ENCODE measurements around the gene GRID1.
A peak's percentile ranks its signal among the peaks of the same experiment; 100 is the strongest.

GRID1 gene

GRCh38 chr10:85611746-85612377 lies 754.7 kb downstream of the GRID1 start:
- no peaks in the 10 kb centered on the region for H3K79me1 ChIP-seq (replicated peaks; ENCODE audit: low read length, poor library complexity, severe bottlenecking)
- no peak overlapping the region for H3K4ac ChIP-seq (ENCODE audit: low read depth in 1 of 2, low read length in 2 of 2)
- H2AK5ac ChIP-seq (ENCODE audit: low read length, severe bottlenecking), result no peak overlapping the region
- no peak overlapping the region for H3K27ac ChIP-seq (ENCODE audit: low read length, poor library complexity, severe bottlenecking)
- no peak overlapping the region for H4K8ac ChIP-seq (ENCODE audit: low read length)
- peak overlapping the region; percentile 35 to 59 for H3K18ac ChIP-seq (ENCODE audit: low read depth in 1 of 2, low read length in 2 of 2)
- no peak overlapping the region for H3K4me3 ChIP-seq (ENCODE audit: insufficient read depth in 1 of 2, low read depth in 1 of 2, low read length in 2 of 2)
- H3K4me1 ChIP-seq (ENCODE audit: control insufficient read depth, insufficient read depth, low read depth, low read length), result no peaks in the 10 kb centered on the region
- no peak overlapping the region for H2BK120ac ChIP-seq (ENCODE audit: low read depth, low read length)
- H2BK15ac ChIP-seq (ENCODE audit: low read depth, poor library complexity, severe bottlenecking), result no peak overlapping the region
- H3K23ac ChIP-seq (ENCODE audit: low read length in 2 of 2), result no peak overlapping the region
- peak overlapping the region in 1 of 2 experiments; percentile 58 for H2BK12ac ChIP-seq (ENCODE audit: low read length in 2 of 2)
- no peak for DNase-seq
- H3K36me3 ChIP-seq (ENCODE audit: control insufficient read depth in 1 of 2, insufficient read depth in 2 of 2, low read depth in 1 of 2, low read length in 2 of 2), result no peaks in the 10 kb centered on the region
- whole genome bisulfite sequencing, result 88% methylated on average over 7 of the region's 7 CpGs
- no peak overlapping the region for H3K4me2 ChIP-seq (ENCODE audit: low read length, poor library complexity, severe bottlenecking)
- H2BK5ac ChIP-seq (ENCODE audit: low read depth, low read length, poor library complexity, severe bottlenecking), result no peak overlapping the region
- peak overlapping the region; percentile 44 for H4K91ac ChIP-seq (ENCODE audit: low read length)
- H2AFZ ChIP-seq (ENCODE audit: low read depth, low read length), result no peak overlapping the region
- H3K9me3 ChIP-seq (ENCODE audit: control insufficient read depth, low read length), result peaks cover 7% of the 10 kb centered on the region
- H3K14ac ChIP-seq (ENCODE audit: low read length in 2 of 2), result peak overlapping the region in 1 of 2 experiments; percentile 53
- no peaks in the 10 kb centered on the region for H3K27me3 ChIP-seq (ENCODE audit: control insufficient read depth in 1 of 2, insufficient read depth in 1 of 2, low read length in 2 of 2)
- H3K9ac ChIP-seq (ENCODE audit: low read length), result no peak overlapping the region

GRCh38 chr10:85611093-85611740 lies 755.4 kb downstream of the GRID1 start:
- no peak overlapping the region for H4K8ac ChIP-seq (ENCODE audit: low read length)
- no peak overlapping the region for H3K27ac ChIP-seq (ENCODE audit: low read length, poor library complexity, severe bottlenecking)
- H3K9me3 ChIP-seq (ENCODE audit: control insufficient read depth, low read length), result peaks cover 7% of the 10 kb centered on the region
- no peak overlapping the region for H2BK120ac ChIP-seq (ENCODE audit: low read depth, low read length)
- H2BK5ac ChIP-seq (ENCODE audit: low read depth, low read length, poor library complexity, severe bottlenecking), result no peak overlapping the region
- H3K27me3 ChIP-seq (ENCODE audit: control insufficient read depth in 1 of 2, insufficient read depth in 1 of 2, low read length in 2 of 2), result no peaks in the 10 kb centered on the region
- WGBS, result 91% methylated on average over 5 of the region's 5 CpGs
- no peak overlapping the region for H2BK15ac ChIP-seq (ENCODE audit: low read depth, poor library complexity, severe bottlenecking)
- no peaks in the 10 kb centered on the region for H3K79me1 ChIP-seq (replicated peaks; ENCODE audit: low read length, poor library complexity, severe bottlenecking)
- H2AK5ac ChIP-seq (ENCODE audit: low read length, severe bottlenecking), result no peak overlapping the region
- no peak overlapping the region for H2AFZ ChIP-seq (ENCODE audit: low read depth, low read length)
- no peaks in the 10 kb centered on the region for H3K36me3 ChIP-seq (ENCODE audit: control insufficient read depth in 1 of 2, insufficient read depth in 2 of 2, low read depth in 1 of 2, low read length in 2 of 2)
- no peak overlapping the region for H2BK12ac ChIP-seq (ENCODE audit: low read length in 2 of 2)
- H3K23ac ChIP-seq (ENCODE audit: low read length in 2 of 2), result no peak overlapping the region
- H3K14ac ChIP-seq (ENCODE audit: low read length in 2 of 2), result no peak overlapping the region
- H3K4ac ChIP-seq (ENCODE audit: low read depth in 1 of 2, low read length in 2 of 2), result no peak overlapping the region
- H3K4me3 ChIP-seq (ENCODE audit: insufficient read depth in 1 of 2, low read depth in 1 of 2, low read length in 2 of 2), result no peak overlapping the region
- H3K18ac ChIP-seq (ENCODE audit: low read depth in 1 of 2, low read length in 2 of 2), result no peak overlapping the region
- DNase-seq, result no peak
- no peak overlapping the region for H4K91ac ChIP-seq (ENCODE audit: low read length)
- no peaks in the 10 kb centered on the region for H3K4me1 ChIP-seq (ENCODE audit: control insufficient read depth, insufficient read depth, low read depth, low read length)
- no peak overlapping the region for H3K9ac ChIP-seq (ENCODE audit: low read length)
- no peak overlapping the region for H3K4me2 ChIP-seq (ENCODE audit: low read length, poor library complexity, severe bottlenecking)

- Histone ChIP-seq H3K4me1 (ENCODE audit: control insufficient read depth, insufficient read depth, low read depth, low read length) (no peaks in the 10 kb centered on the region), H3K18ac (ENCODE audit: low read depth in 1 of 2, low read length in 2 of 2) (no peak overlapping the region), H2BK120ac (ENCODE audit: low read depth, low read length) (no peak overlapping the region), H3K9ac (ENCODE audit: low read length) (no peak overlapping the region), H3K4me2 (ENCODE audit: low read length, poor library complexity, severe bottlenecking) (no peak overlapping the region), H4K8ac (ENCODE audit: low read length) (no peak overlapping the region), H3K27me3 (ENCODE audit: control insufficient read depth in 1 of 2, insufficient read depth in 1 of 2, low read length in 2 of 2) (no peaks in the 10 kb centered on the region), H2BK15ac (ENCODE audit: low read depth, poor library complexity, severe bottlenecking) (no peak overlapping the region), H2AK5ac (ENCODE audit: low read length, severe bottlenecking) (no peak overlapping the region), H4K91ac (ENCODE audit: low read length) (no peak overlapping the region), H2BK5ac (ENCODE audit: low read depth, low read length, poor library complexity, severe bottlenecking) (no peak overlapping the region), H3K36me3 (ENCODE audit: control insufficient read depth in 1 of 2, insufficient read depth in 2 of 2, low read depth in 1 of 2, low read length in 2 of 2) (no peaks in the 10 kb centered on the region), H3K27ac (ENCODE audit: low read length, poor library complexity, severe bottlenecking) (no peak overlapping the region), H2BK12ac (ENCODE audit: low read length in 2 of 2) (no peak overlapping the region), H3K9me3 (ENCODE audit: control insufficient read depth, low read length) (peaks cover 7% of the 10 kb centered on the region), H3K4ac (ENCODE audit: low read depth in 1 of 2, low read length in 2 of 2) (no peak overlapping the region), H3K14ac (ENCODE audit: low read length in 2 of 2) (no peak overlapping the region), H2AFZ (ENCODE audit: low read depth, low read length) (no peak overlapping the region), H3K4me3 (ENCODE audit: insufficient read depth in 1 of 2, low read depth in 1 of 2, low read length in 2 of 2) (no peak overlapping the region), H3K79me1 (replicated peaks; ENCODE audit: low read length, poor library complexity, severe bottlenecking) (no peaks in the 10 kb centered on the region), H3K23ac (ENCODE audit: low read length in 2 of 2) (no peak overlapping the region)
- WGBS, result 81% methylated on average over 3 of the region's 3 CpGs
- no peak for DNase-seq
These were observed 756.1 kb downstream of the GRID1 start for GRCh38 chr10:85610381-85611092.

GRCh38 chr10:85609509-85609908 lies 757.1 kb downstream of the GRID1 start:
- 82% methylated on average over 4 of the region's 5 CpGs for WGBS
- no peak overlapping the region for H3K4me3 ChIP-seq (ENCODE audit: insufficient read depth in 1 of 2, low read depth in 1 of 2, low read length in 2 of 2)
- H4K8ac ChIP-seq (ENCODE audit: low read length), result no peak overlapping the region

More at GRCh38 chr10:85609509-85609908, 757.1 kb downstream of the GRID1 start:
- Histone ChIP-seq H2BK5ac (ENCODE audit: low read depth, low read length, poor library complexity, severe bottlenecking) (no peak overlapping the region), H3K23ac (ENCODE audit: low read length in 2 of 2) (no peak overlapping the region), H2BK15ac (ENCODE audit: low read depth, poor library complexity, severe bottlenecking) (no peak overlapping the region), H3K14ac (ENCODE audit: low read length in 2 of 2) (no peak overlapping the region), H2AFZ (ENCODE audit: low read depth, low read length) (no peak overlapping the region), H2BK120ac (ENCODE audit: low read depth, low read length) (no peak overlapping the region), H3K27me3 (ENCODE audit: control insufficient read depth in 1 of 2, insufficient read depth in 1 of 2, low read length in 2 of 2) (no peaks in the 10 kb centered on the region), H3K4me1 (ENCODE audit: control insufficient read depth, insufficient read depth, low read depth, low read length) (no peaks in the 10 kb centered on the region), H3K9ac (ENCODE audit: low read length) (no peak overlapping the region), H3K4me2 (ENCODE audit: low read length, poor library complexity, severe bottlenecking) (no peak overlapping the region), H3K27ac (ENCODE audit: low read length, poor library complexity, severe bottlenecking) (no peak overlapping the region), H2BK12ac (ENCODE audit: low read length in 2 of 2) (no peak overlapping the region), H3K18ac (ENCODE audit: low read depth in 1 of 2, low read length in 2 of 2) (no peak overlapping the region), H3K4ac (ENCODE audit: low read depth in 1 of 2, low read length in 2 of 2) (no peak overlapping the region), H3K36me3 (ENCODE audit: control insufficient read depth in 1 of 2, insufficient read depth in 2 of 2, low read depth in 1 of 2, low read length in 2 of 2) (no peaks in the 10 kb centered on the region), H4K91ac (ENCODE audit: low read length) (no peak overlapping the region), H3K9me3 (ENCODE audit: control insufficient read depth, low read length) (peaks cover 7% of the 10 kb centered on the region), H3K79me1 (replicated peaks; ENCODE audit: low read length, poor library complexity, severe bottlenecking) (no peaks in the 10 kb centered on the region), H2AK5ac (ENCODE audit: low read length, severe bottlenecking) (no peak overlapping the region)
- no peak for DNase-seq

Measured in mesenchymal stem cell (in vitro differentiated cells and primary cell).